Neural cell (in vitro differentiated cells): ENCODE measurements around the gene PGM2L1. TPM values are rescaled to one million over a fixed set of nuclear protein-coding genes. Genes with fewer than 3 reads are reported as not detected.

Source experiments
- H2AFZ ChIP-seq: fragments of 200-600, 300-800 bp; sonication (generic), shearing (Covaris generic); 2 replicates; pipeline ENCODE4 v1.6.0; 2014; ENCODE audit warnings: low read depth, mild to moderate bottlenecking, antibody characterized with exemption, low read length, moderate library complexity
- H3F3A ChIP-seq: fragments of 200-600 bp; shearing (Covaris generic); 2 replicates; pipeline ENCODE4 v1.6.1; 2016; ENCODE audit warnings: mild to moderate bottlenecking, moderate library complexity, mixed read lengths, antibody characterized with exemption, low read length; ENCODE audit not compliant: insufficient read depth, poor library complexity, severe bottlenecking
- H3K27ac ChIP-seq: fragments of 200-600, 300-800 bp; sonication (generic), shearing (Covaris generic); 2 replicates; pipeline ENCODE4 v1.5.1; 2014; ENCODE audit warnings: mild to moderate bottlenecking, low read length, moderate library complexity
- H3K27me3 ChIP-seq: fragments of 300-800, 200-600 bp; sonication (generic), shearing (Covaris generic); 2 replicates; pipeline ENCODE4 v1.6.0; 2014; ENCODE audit warnings: mild to moderate bottlenecking, low read depth, low read length, moderate library complexity; ENCODE audit not compliant: insufficient read depth
- H3K36me3 ChIP-seq: fragments of 300-800, 200-600 bp; sonication (generic), shearing (Covaris generic); 2 replicates; pipeline ENCODE4 v1.5.1; 2014; ENCODE audit warnings: mild to moderate bottlenecking, antibody characterized with exemption, low read length, moderate library complexity; ENCODE audit not compliant: insufficient read depth
- H3K4me2 ChIP-seq: fragments of 300-800, 200-600 bp; sonication (generic), shearing (Covaris generic); 2 replicates; pipeline ENCODE4 v1.6.0; 2014; ENCODE audit warnings: mild to moderate bottlenecking, low read length
- H3K4me3 ChIP-seq: fragments of 300-800, 200-600 bp; sonication (generic), shearing (Covaris generic); 2 replicates; pipeline ENCODE4 v1.5.1; 2014; ENCODE audit warnings: mild to moderate bottlenecking, low read length, moderate library complexity
- H3K79me2 ChIP-seq: fragments of 200-600 bp; shearing (Covaris generic); replicated peaks from 2 replicates; pipeline ENCODE4 v1.6.0; 2014; ENCODE audit warnings: mild to moderate bottlenecking, low read length, moderate library complexity; ENCODE audit not compliant: insufficient read depth
- H3K9ac ChIP-seq: fragments of 300-800, 200-600 bp; sonication (generic), shearing (Covaris generic); 2 replicates; pipeline ENCODE4 v1.6.1; 2016; ENCODE audit warnings: mild to moderate bottlenecking, low read length, mixed read lengths
- H3K9me2 ChIP-seq: fragments of 200-600 bp; shearing (Covaris generic); 2 replicates; pipeline ENCODE4 v1.6.1; 2016; ENCODE audit warnings: mild to moderate bottlenecking, low read length, mixed read lengths; ENCODE audit not compliant: insufficient read depth
- H3K9me3 ChIP-seq: fragments of 200-600, 300-800 bp; sonication (generic), shearing (Covaris generic); 2 replicates; pipeline ENCODE4 v1.6.1; 2016; ENCODE audit warnings: mild to moderate bottlenecking, mixed run types, low read length, moderate library complexity, mixed read lengths
- H4K20me1 ChIP-seq: fragments of 200-600 bp; shearing (Covaris generic); 2 replicates; pipeline ENCODE4 v1.6.1; 2016; ENCODE audit warnings: mild to moderate bottlenecking, mixed run types; ENCODE audit not compliant: insufficient read depth
- CTCF ChIP-seq: fragments of 450-650 bp; IDR thresholded peaks from 2 replicates; pipeline ENCODE4 v1.5.1; 2014; ENCODE audit warnings: antibody characterized with exemption, mild to moderate bottlenecking, moderate library complexity; ENCODE audit not compliant: poor library complexity, severe bottlenecking
- EP300 ChIP-seq: fragments of 450-650 bp; conservative IDR thresholded peaks from 2 replicates; pipeline ENCODE4 v1.6.1; 2014; ENCODE audit warnings: antibody characterized with exemption, mild to moderate bottlenecking, moderate library complexity; ENCODE audit not compliant: poor library complexity, severe bottlenecking
- EZH2 ChIP-seq: fragments of 200-600, 300-800 bp; shearing (Covaris generic), sonication (generic); IDR thresholded peaks from 2 replicates; pipeline ENCODE4 v1.6.1; 2014; ENCODE audit warnings: antibody characterized with exemption, low read length, borderline replicate concordance, mild to moderate bottlenecking; ENCODE audit not compliant: insufficient read depth, poor library complexity, severe bottlenecking
- MXI1 ChIP-seq: fragments of 450-650 bp; conservative IDR thresholded peaks from 2 replicates; pipeline ENCODE4 v1.6.1; 2014; ENCODE audit warnings: antibody characterized with exemption, mild to moderate bottlenecking; ENCODE audit not compliant: poor library complexity, severe bottlenecking
- POLR2AphosphoS5 ChIP-seq: IDR thresholded peaks from 2 replicates; pipeline ENCODE4 v1.6.1; 2012
- RAD21 ChIP-seq: fragments of 450-650 bp; conservative IDR thresholded peaks from 2 replicates; pipeline ENCODE4 v1.6.1; 2014; ENCODE audit warnings: antibody characterized with exemption, mild to moderate bottlenecking, moderate library complexity
- REST ChIP-seq: IDR thresholded peaks from 2 replicates; pipeline ENCODE4 v1.6.1; 2012; ENCODE audit warnings: borderline replicate concordance
- SMC3 ChIP-seq: fragments of 450-650 bp; conservative IDR thresholded peaks from 2 replicates; pipeline ENCODE4 v1.6.1; 2014; ENCODE audit warnings: antibody characterized with exemption, mild to moderate bottlenecking, moderate library complexity; ENCODE audit not compliant: poor library complexity
- TAF1 ChIP-seq: IDR thresholded peaks from 2 replicates; pipeline ENCODE4 v1.6.1; 2012; ENCODE audit warnings: low read depth
- polyA plus RNA-seq: library from polyadenylated mRNA; depleted of rRNA; stranded (reverse); fragments of >200 nt; gene quantifications from 2 replicates; pipeline ENCODE4 v1.2.3, GENCODE V29; 2014

PGM2L1 gene
- polyA plus RNA-seq, 1 donor from 2014 or later: 95.0 TPM

GRCh38 chr11:74320538-74320937 lies 77.7 kb downstream of the PGM2L1 start:
- Histone ChIP-seq H3K27me3 (no peaks in the 10 kb centered on the region), H2AFZ (no peak overlapping the region), H3F3A (no peaks in the 10 kb centered on the region), H3K4me2 (no peak overlapping the region), H4K20me1 (no peaks in the 10 kb centered on the region), H3K9me3 (no peaks in the 10 kb centered on the region), H3K27ac (no peak overlapping the region), H3K9me2 (no peaks in the 10 kb centered on the region), H3K79me2 (no peaks in the 10 kb centered on the region), H3K9ac (no peak overlapping the region), H3K36me3 (no peaks in the 10 kb centered on the region), H3K4me3 (no peak overlapping the region)
- TF ChIP-seq POLR2AphosphoS5: no peak
- no peak for TF ChIP-seq TAF1
- TF ChIP-seq REST: no peak
- TF ChIP-seq CTCF: no peak
- no peak for TF ChIP-seq RAD21
- TF ChIP-seq EP300: no peak
- no peak for TF ChIP-seq SMC3
- TF ChIP-seq EZH2: no peak
- no peak for TF ChIP-seq MXI1

- H3K9me3 ChIP-seq: no peaks in the 10 kb centered on the region
- no peaks in the 10 kb centered on the region for H3F3A ChIP-seq
- H3K27me3 ChIP-seq: no peaks in the 10 kb centered on the region
- H3K4me2 ChIP-seq: no peak overlapping the region
- no peak overlapping the region for H3K27ac ChIP-seq
- H3K36me3 ChIP-seq: no peaks in the 10 kb centered on the region
- TF ChIP-seq CTCF (no peak), EP300 (no peak), TAF1 (no peak), SMC3 (no peak), EZH2 (no peak), POLR2AphosphoS5 (no peak), RAD21 (no peak), REST (no peak), MXI1 (no peak)
- no peaks in the 10 kb centered on the region for H3K9me2 ChIP-seq
- H2AFZ ChIP-seq: no peak overlapping the region
- no peaks in the 10 kb centered on the region for H3K79me2 ChIP-seq
- no peak overlapping the region for H3K9ac ChIP-seq
- H3K4me3 ChIP-seq: no peak overlapping the region
- H4K20me1 ChIP-seq: no peaks in the 10 kb centered on the region
These were observed 79.0 kb downstream of the PGM2L1 start for GRCh38 chr11:74319139-74319816.
